ENCODE measurements around the gene TPSAB1. TPM values are rescaled to one million over a fixed set of nuclear protein-coding genes. Genes with fewer than 3 reads are reported as not detected.
A peak's percentile ranks its signal among the peaks of the same experiment; 100 is the strongest.

Gene TPSAB1
- total RNA-seq, 6 donors from 2014 or later = 6.4 to 207 (median 99.8) TPM

DNA sequence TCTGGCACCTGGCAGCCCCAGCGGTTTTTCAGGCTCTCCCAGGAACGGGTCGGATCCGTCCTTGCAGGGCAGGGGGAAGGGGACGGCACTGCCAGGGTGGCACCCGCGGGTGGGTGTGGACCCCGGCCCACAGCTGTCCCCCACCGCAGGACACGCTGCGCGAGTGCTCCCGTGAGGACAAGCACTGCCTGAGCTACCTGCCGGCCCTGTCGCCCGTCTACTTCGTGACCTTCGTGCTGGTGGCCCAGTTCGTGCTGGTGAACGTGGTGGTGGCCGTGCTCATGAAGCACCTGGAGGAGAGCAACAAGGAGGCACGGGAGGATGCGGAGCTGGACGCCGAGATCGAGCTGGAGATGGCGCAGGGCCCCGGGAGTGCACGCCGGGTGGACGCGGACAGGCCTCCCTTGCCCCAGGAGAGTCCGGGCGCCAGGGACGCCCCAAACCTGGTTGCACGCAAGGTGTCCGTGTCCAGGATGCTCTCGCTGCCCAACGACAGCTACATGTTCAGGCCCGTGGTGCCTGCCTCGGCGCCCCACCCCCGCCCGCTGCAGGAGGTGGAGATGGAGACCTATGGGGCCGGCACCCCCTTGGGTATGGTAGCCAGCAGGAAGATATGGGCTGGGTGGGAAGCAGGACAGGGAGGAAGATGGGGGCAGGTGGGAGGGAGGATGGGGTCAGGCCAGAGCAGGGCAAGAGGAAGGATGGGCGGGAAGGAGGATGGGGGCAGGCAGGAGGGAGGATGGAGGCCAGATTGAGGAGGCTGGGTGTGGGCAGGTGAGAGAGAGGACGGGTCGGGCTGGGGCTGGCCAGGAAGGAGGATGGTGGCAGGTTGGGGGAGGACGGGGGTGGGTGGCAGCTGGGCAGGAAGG lies 22.2 kb upstream of the TPSAB1 start:
- ATAC-seq (ENCODE audit: low FRiP score in 2 of 2) (no peak), DNase-seq (peak in 1 of 2 donors; percentile 83)
- H3K27me3 ChIP-seq = no peaks in the 10 kb centered on the region
- H3K9me3 ChIP-seq = no peaks in the 10 kb centered on the region
- H3K36me3 ChIP-seq = no peaks in the 10 kb centered on the region
- 84 to 90% methylated on average over 34 to 49 of the region's 49 CpGs for WGBS, 2 donors
- H3K4me1 ChIP-seq = no peaks in the 10 kb centered on the region
- TF ChIP-seq POLR2A (IDR thresholded peaks at IDR 0.05) (no peak), EP300 (IDR thresholded peaks at IDR 0.05) (no peak), POLR2AphosphoS5 (IDR thresholded peaks at IDR 0.05) (no peak)
- TF ChIP-seq, protein P1, sequence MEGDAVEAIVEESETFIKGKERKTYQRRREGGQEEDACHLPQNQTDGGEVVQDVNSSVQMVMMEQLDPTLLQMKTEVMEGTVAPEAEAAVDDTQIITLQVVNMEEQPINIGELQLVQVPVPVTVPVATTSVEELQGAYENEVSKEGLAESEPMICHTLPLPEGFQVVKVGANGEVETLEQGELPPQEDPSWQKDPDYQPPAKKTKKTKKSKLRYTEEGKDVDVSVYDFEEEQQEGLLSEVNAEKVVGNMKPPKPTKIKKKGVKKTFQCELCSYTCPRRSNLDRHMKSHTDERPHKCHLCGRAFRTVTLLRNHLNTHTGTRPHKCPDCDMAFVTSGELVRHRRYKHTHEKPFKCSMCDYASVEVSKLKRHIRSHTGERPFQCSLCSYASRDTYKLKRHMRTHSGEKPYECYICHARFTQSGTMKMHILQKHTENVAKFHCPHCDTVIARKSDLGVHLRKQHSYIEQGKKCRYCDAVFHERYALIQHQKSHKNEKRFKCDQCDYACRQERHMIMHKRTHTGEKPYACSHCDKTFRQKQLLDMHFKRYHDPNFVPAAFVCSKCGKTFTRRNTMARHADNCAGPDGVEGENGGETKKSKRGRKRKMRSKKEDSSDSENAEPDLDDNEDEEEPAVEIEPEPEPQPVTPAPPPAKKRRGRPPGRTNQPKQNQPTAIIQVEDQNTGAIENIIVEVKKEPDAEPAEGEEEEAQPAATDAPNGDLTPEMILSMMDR (IDR thresholded peaks at IDR 0.05) = no peak
- no peak overlapping the region for H3K4me3 ChIP-seq
- no peak overlapping the region for H3K27ac ChIP-seq

DNA sequence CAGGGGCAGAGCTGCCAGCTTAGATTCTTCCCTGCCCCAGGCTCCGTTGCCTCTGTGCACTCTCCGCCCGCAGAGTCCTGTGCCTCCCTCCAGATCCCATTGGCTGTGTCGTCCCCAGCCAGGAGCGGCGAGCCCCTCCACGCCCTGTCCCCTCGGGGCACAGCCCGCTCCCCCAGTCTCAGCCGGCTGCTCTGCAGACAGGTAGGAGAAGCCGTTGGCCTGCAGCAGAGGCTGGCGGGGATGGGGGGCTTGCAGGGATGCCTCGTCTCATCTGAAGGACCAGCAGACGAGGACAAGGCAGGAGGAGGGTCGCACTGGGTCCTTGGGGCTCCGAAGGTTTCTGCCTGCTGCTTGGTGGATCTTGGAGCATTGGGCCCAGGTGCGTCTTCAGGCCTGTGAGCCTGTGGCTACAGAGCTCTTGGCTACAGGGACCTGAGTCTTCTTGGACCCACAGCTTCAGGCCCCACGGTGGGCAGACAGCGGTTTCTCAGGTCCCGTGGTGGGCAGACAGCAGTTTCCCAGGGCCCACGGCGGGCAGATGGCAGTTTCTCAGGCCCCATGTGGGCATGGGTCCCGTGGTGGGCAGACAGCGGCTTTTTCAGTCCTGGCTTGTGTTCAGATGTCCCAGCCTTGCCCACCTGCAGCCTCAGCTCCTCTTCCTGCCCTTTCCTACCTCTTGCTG lies 21.4 kb upstream of the TPSAB1 start:
- TF ChIP-seq POLR2A (IDR thresholded peaks at IDR 0.05) = no peak
- TF ChIP-seq POLR2AphosphoS5 (IDR thresholded peaks at IDR 0.05) = no peak
- TF ChIP-seq EP300 (IDR thresholded peaks at IDR 0.05) = no peak
- TF ChIP-seq, protein P1 (IDR thresholded peaks at IDR 0.05) = no peak
- no peak overlapping the region for H3K27ac ChIP-seq
- WGBS, 2 donors = 74 to 78% methylated on average over 14 to 20 of the region's 24 CpGs
- H3K4me1 ChIP-seq = no peaks in the 10 kb centered on the region
- H3K9me3 ChIP-seq = no peaks in the 10 kb centered on the region
- H3K4me3 ChIP-seq = no peak overlapping the region
- no peak for ATAC-seq (ENCODE audit: low FRiP score in 2 of 2)
- DNase-seq = peak in 1 of 2 donors; percentile 78
- no peaks in the 10 kb centered on the region for H3K27me3 ChIP-seq
- no peaks in the 10 kb centered on the region for H3K36me3 ChIP-seq

DNA sequence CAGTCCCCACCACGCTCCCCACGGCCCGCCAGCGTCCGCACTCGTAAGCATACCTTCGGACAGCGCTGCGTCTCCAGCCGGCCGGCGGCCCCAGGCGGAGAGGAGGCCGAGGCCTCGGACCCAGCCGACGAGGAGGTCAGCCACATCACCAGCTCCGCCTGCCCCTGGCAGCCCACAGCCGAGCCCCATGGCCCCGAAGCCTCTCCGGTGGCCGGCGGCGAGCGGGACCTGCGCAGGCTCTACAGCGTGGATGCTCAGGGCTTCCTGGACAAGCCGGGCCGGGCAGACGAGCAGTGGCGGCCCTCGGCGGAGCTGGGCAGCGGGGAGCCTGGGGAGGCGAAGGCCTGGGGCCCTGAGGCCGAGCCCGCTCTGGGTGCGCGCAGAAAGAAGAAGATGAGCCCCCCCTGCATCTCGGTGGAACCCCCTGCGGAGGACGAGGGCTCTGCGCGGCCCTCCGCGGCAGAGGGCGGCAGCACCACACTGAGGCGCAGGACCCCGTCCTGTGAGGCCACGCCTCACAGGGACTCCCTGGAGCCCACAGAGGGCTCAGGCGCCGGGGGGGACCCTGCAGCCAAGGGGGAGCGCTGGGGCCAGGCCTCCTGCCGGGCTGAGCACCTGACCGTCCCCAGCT lies 20.3 kb upstream of the TPSAB1 start:
- no peaks in the 10 kb centered on the region for H3K9me3 ChIP-seq
- H3K27ac ChIP-seq = no peak overlapping the region
- DNase-seq = peak in 1 of 2 donors; percentile 82
- 91% methylated on average over 54 of the region's 55 CpGs; no CpG with 5 or more reads in 1 of the 2 donors for WGBS, 2 donors
- no peak overlapping the region for H3K4me3 ChIP-seq
- TF ChIP-seq EP300 (IDR thresholded peaks at IDR 0.05) = no peak
- no peak for TF ChIP-seq POLR2AphosphoS5 (IDR thresholded peaks at IDR 0.05)
- TF ChIP-seq, protein P1 (IDR thresholded peaks at IDR 0.05) = no peak
- TF ChIP-seq POLR2A (IDR thresholded peaks at IDR 0.05) = no peak
- H3K36me3 ChIP-seq = no peaks in the 10 kb centered on the region
- H3K4me1 ChIP-seq = no peaks in the 10 kb centered on the region
- no peaks in the 10 kb centered on the region for H3K27me3 ChIP-seq
- ATAC-seq (ENCODE audit: low FRiP score in 2 of 2) = no peak

DNA sequence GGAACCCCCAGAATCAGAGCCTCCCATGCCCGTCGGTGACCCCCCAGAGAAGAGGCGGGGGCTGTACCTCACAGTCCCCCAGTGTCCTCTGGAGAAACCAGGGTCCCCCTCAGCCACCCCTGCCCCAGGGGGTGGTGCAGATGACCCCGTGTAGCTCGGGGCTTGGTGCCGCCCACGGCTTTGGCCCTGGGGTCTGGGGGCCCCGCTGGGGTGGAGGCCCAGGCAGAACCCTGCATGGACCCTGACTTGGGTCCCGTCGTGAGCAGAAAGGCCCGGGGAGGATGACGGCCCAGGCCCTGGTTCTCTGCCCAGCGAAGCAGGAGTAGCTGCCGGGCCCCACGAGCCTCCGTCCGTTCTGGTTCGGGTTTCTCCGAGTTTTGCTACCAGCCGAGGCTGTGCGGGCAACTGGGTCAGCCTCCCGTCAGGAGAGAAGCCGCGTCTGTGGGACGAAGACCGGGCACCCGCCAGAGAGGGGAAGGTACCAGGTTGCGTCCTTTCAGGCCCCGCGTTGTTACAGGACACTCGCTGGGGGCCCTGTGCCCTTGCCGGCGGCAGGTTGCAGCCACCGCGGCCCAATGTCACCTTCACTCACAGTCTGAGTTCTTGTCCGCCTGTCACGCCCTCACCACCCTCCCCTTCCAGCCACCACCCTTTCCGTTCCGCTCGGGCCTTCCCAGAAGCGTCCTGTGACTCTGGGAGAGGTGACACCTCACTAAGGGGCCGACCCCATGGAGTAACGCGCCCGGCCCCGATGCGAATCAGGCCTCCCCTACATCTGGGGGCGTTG lies 19.5 kb upstream of the TPSAB1 start:
- Histone ChIP-seq H3K36me3 (no peaks in the 10 kb centered on the region), H3K4me3 (no peak overlapping the region), H3K27me3 (no peaks in the 10 kb centered on the region), H3K9me3 (no peaks in the 10 kb centered on the region), H3K4me1 (no peaks in the 10 kb centered on the region), H3K27ac (no peak overlapping the region)
- TF ChIP-seq, protein P1 (IDR thresholded peaks at IDR 0.05) = no peak
- TF ChIP-seq EP300 (IDR thresholded peaks at IDR 0.05) (no peak), POLR2A (IDR thresholded peaks at IDR 0.05) (no peak), POLR2AphosphoS5 (IDR thresholded peaks at IDR 0.05) (no peak)
- ATAC-seq (ENCODE audit: low FRiP score in 2 of 2) (no peak), DNase-seq (peak in 1 of 2 donors; percentile 71)
- WGBS, 2 donors = 83 to 88% methylated on average over 19 to 36 of the region's 48 CpGs

Measured in upper lobe of left lung (tissue), 6 donors.